C4-2B (cell line): ENCODE data around the gene PIAS2.

Source experiments
- CTCF ChIP-seq: fragments of 450-650 bp; conservative IDR thresholded peaks from 2 replicates; pipeline ENCODE4 v1.5.1; 2017; ENCODE audit warnings: mild to moderate bottlenecking
- ZFX ChIP-seq: fragments of 450-650 bp; IDR thresholded peaks from 2 replicates; pipeline ENCODE4 v1.6.1; 2017

GRCh38 chr18:46942646-46943045 lies 25.3 kb upstream of the PIAS2 start:
- TF ChIP-seq CTCF (no peak), ZFX (no peak)
